ENCODE data around the gene ZNF513.

GRCh38 chr2:27370816-27371620, 9.5 kb downstream of the ZNF513 start:
- TF ChIP-seq, protein P1, sequence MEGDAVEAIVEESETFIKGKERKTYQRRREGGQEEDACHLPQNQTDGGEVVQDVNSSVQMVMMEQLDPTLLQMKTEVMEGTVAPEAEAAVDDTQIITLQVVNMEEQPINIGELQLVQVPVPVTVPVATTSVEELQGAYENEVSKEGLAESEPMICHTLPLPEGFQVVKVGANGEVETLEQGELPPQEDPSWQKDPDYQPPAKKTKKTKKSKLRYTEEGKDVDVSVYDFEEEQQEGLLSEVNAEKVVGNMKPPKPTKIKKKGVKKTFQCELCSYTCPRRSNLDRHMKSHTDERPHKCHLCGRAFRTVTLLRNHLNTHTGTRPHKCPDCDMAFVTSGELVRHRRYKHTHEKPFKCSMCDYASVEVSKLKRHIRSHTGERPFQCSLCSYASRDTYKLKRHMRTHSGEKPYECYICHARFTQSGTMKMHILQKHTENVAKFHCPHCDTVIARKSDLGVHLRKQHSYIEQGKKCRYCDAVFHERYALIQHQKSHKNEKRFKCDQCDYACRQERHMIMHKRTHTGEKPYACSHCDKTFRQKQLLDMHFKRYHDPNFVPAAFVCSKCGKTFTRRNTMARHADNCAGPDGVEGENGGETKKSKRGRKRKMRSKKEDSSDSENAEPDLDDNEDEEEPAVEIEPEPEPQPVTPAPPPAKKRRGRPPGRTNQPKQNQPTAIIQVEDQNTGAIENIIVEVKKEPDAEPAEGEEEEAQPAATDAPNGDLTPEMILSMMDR (IDR thresholded peaks at IDR 0.05; ENCODE audit: extremely low read depth in 1 of 2, insufficient read depth in 1 of 2, low read depth in 1 of 2, low read length in 2 of 2) = no peak
- peak; percentile 39 for TF ChIP-seq POLR2A (IDR thresholded peaks at IDR 0.05; ENCODE audit: low read depth, low read length)
- TF ChIP-seq FOS (IDR thresholded peaks at IDR 0.05; ENCODE audit: borderline replicate concordance, insufficient read depth, low read length) = no peak
- TF ChIP-seq POLR2AphosphoS5 (IDR thresholded peaks at IDR 0.05; ENCODE audit: insufficient read depth, low read depth, low read length) = no peak

Measured in endothelial cell of umbilical vein (primary cell).